Measurements from ENCODE around the gene PYCR2.

- no peak for TF ChIP-seq CTCF (IDR thresholded peaks at IDR 0.05)
- TF ChIP-seq POLR2A (IDR thresholded peaks at IDR 0.05): no peak
These were observed 2.6 kb upstream of the PYCR2 start for GRCh38 chr1:225926551-225927113.
